HepG2 (cell line): ENCODE measurements around the gene NDUFS2. TPM values are rescaled to one million over a fixed set of nuclear protein-coding genes. Genes with fewer than 3 reads are reported as not detected.

Experiments
- ATF2 ChIP-seq: sonication (generic); formaldehyde crosslinking; IDR thresholded peaks from 2 replicates; pipeline ENCODE4 v1.4.0; 2020; ENCODE audit warnings: missing genetic modification reagents
- BRCA1 ChIP-seq: sonication (generic); formaldehyde crosslinking; IDR thresholded peaks from 2 replicates; pipeline ENCODE4 v1.4.0; 2020; ENCODE audit warnings: missing genetic modification reagents
- HNF1A ChIP-seq, 2 experiments: sonication (generic) in 1 of 2; formaldehyde crosslinking in 1 of 2; IDR thresholded peaks; 2 replicates each; pipeline versions ENCODE4 v1.4.0 to v1.6.1; 2016 to 2020; ENCODE audit warnings: borderline replicate concordance in 1 of 2, low read depth in 1 of 2, mild to moderate bottlenecking in 1 of 2, missing genetic modification reagents in 1 of 2
- HNRNPUL1 ChIP-seq: fragments of 200-400 bp; formaldehyde crosslinking; IDR thresholded peaks from 2 replicates; pipeline ENCODE4 v1.6.1; 2017; ENCODE audit warnings: low read depth, mild to moderate bottlenecking, low read length, moderate library complexity
- KMT2A ChIP-seq: sonication (generic); formaldehyde crosslinking; IDR thresholded peaks from 2 replicates; pipeline ENCODE4 v1.4.0; 2020; ENCODE audit warnings: missing genetic modification reagents
- MYC ChIP-seq: sonication (generic); formaldehyde crosslinking; IDR thresholded peaks from 2 replicates; pipeline ENCODE4 v1.9.0; 2021; ENCODE audit warnings: missing genetic modification reagents, borderline replicate concordance
- NFIC ChIP-seq: IDR thresholded peaks from 2 replicates; pipeline ENCODE4 v1.6.1; 2012; ENCODE audit warnings: mild to moderate bottlenecking, low read length, inconsistent platforms
- PBX3 ChIP-seq: sonication (generic); formaldehyde crosslinking; IDR thresholded peaks from 2 replicates; pipeline ENCODE4 v1.8.1; 2023; ENCODE audit warnings: missing genetic modification reagents, inconsistent platforms, borderline replicate concordance
- PHF20 ChIP-seq: sonication (generic); formaldehyde crosslinking; IDR thresholded peaks from 2 replicates; pipeline ENCODE4 v1.5.0; 2020; ENCODE audit warnings: mild to moderate bottlenecking, missing genetic modification reagents
- REL ChIP-seq: sonication (generic); formaldehyde crosslinking; conservative IDR thresholded peaks from 2 replicates; pipeline ENCODE4 v1.8.0; 2022; ENCODE audit warnings: mild to moderate bottlenecking, missing genetic modification reagents, moderate library complexity
- RFXANK ChIP-seq: IDR thresholded peaks from 2 replicates; pipeline ENCODE4 v1.6.1; 2016
- RXRB ChIP-seq: IDR thresholded peaks from 2 replicates; pipeline ENCODE4 v1.6.1; 2016; ENCODE audit warnings: borderline replicate concordance, missing genetic modification reagents, missing compliant biosample characterization
- WIZ ChIP-seq: sonication (generic); formaldehyde crosslinking; IDR thresholded peaks from 2 replicates; pipeline ENCODE4 v1.5.1; 2020; ENCODE audit warnings: mild to moderate bottlenecking, missing genetic modification reagents
- XBP1 ChIP-seq: sonication (generic); formaldehyde crosslinking; IDR thresholded peaks from 2 replicates; pipeline ENCODE4 v1.5.0; 2020; ENCODE audit warnings: missing genetic modification reagents
- ZNF382 ChIP-seq: sonication (generic); formaldehyde crosslinking; IDR thresholded peaks from 2 replicates; pipeline ENCODE4 v1.5.0; 2020; ENCODE audit warnings: missing genetic modification reagents, mild to moderate bottlenecking, borderline replicate concordance
- ZNF432 ChIP-seq: sonication (generic); formaldehyde crosslinking; IDR thresholded peaks from 2 replicates; pipeline ENCODE4 v1.5.0; 2020; ENCODE audit warnings: missing genetic modification reagents, mild to moderate bottlenecking, borderline replicate concordance
- ZNF549 ChIP-seq: sonication (generic); formaldehyde crosslinking; IDR thresholded peaks from 2 replicates; pipeline ENCODE4 v1.5.0; 2020; ENCODE audit warnings: missing genetic modification reagents
- ZNF615 ChIP-seq: sonication (generic); formaldehyde crosslinking; IDR thresholded peaks from 2 replicates; pipeline ENCODE4 v1.5.0; 2020; ENCODE audit warnings: mild to moderate bottlenecking, missing genetic modification reagents, borderline replicate concordance
- ZNF710 ChIP-seq: sonication (generic); formaldehyde crosslinking; IDR thresholded peaks from 2 replicates; pipeline ENCODE4 v1.5.0; 2020; ENCODE audit warnings: mild to moderate bottlenecking, missing genetic modification reagents, borderline replicate concordance
- ZNF841 ChIP-seq: sonication (generic); formaldehyde crosslinking; IDR thresholded peaks from 2 replicates; pipeline ENCODE4 v1.8.1; 2023; ENCODE audit warnings: missing genetic modification reagents, borderline replicate concordance
- ZSCAN9 ChIP-seq: IDR thresholded peaks from 2 replicates; pipeline ENCODE4 v1.6.1; 2016; ENCODE audit warnings: borderline replicate concordance
- polyA plus RNA-seq, 8 experiments: library from polyadenylated mRNA; depleted of rRNA in 3 of 8; stranded (reverse) in 7 of 8; unstranded in 1 of 8; fragments of >200 nt; fragmentation: Illumina TruSeq in 4 of 8; extraction: Trizol in 4 of 8; gene quantifications; 2 replicates each; pipeline versions ENCODE4 v1.2.1 to v1.2.3, GENCODE V29; 2011 to 2016; ENCODE audit warnings: low read depth in 4 of 8, missing spikeins in 1 of 8, mixed read lengths in 1 of 8; ENCODE audit not compliant: insufficient read depth in 1 of 8
- total RNA-seq, 5 experiments: library from RNA; depleted of rRNA; stranded (reverse); fragments of >200 nt; fragmentation: Illumina TruSeq; extraction: Trizol; gene quantifications; 2 replicates each; pipeline ENCODE4 v1.2.3, GENCODE V29; 2016; ENCODE audit warnings: low read depth in 1 of 5

The NDUFS2 gene
- total and polyA plus RNA-seq, 2 of the 13 experiments (the other 11 are each of a cell fraction or from before 2014, with no cell fraction given) = 89.9 to 118 TPM

DNA sequence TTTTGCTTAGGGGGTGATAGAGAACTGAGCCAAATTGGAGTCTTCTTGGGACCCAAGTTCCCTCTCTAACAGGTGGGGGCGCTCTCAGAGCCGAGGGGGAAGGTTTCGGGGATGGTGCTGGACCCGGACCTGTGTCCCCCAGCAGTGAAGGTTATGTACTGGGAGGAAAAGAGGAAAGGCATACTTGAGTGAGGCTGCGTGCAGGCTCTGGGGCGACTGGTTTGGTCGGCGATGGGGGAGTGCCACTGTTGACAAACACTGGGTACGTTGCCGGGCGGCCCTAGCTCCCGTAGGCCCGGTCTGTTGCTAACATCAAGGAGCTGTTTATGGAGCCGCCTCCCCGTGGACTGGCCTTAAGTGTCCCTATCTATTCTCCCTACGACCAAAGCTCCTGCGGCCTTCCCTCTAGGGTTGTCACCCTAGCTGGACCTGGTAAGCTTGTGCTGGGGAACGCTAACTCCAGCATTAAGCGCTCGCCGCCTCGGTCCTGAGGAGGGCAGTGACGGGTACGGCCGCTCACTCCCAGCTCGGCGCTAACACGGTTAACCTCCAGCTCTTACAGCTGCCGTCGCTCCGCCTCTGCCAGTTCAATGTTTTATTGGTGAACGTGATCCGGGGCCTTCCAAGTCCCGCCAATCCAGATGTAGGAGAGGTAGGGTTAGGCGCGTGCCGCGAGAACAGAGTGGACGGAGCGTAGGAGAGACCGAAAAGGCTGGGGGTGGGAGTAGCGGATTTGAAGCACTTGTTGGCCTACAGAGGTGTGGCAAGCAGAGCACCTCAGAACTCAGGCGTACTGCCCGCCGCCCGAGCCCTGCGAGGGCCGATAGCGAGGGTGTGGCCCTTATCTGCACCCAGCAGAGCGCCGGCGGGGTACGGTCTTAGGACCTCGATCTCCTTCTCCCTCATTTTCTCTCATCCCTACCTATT lies 36.2 kb upstream of the NDUFS2 start, which contains the start of gene PPOX (continued):
- TF ChIP-seq PBX3 (CRISPR knock-in tag) (no peak), MYC (CRISPR knock-in tag) (no peak), ZSCAN9 (CRISPR knock-in tag) (no peak), WIZ (CRISPR knock-in tag) (no peak), KMT2A (CRISPR knock-in tag) (peak; percentile 82; the same call in 1 of the 2 replicates), XBP1 (CRISPR knock-in tag) (no peak), ZNF382 (CRISPR knock-in tag) (no peak), PHF20 (CRISPR knock-in tag) (peak; percentile 88), RFXANK (CRISPR knock-in tag) (no peak), ATF2 (CRISPR knock-in tag) (no peak), BRCA1 (no peak), HNF1A (IDR thresholded peaks at IDR 0.05; ENCODE audit: low read depth) (no peak), HNF1A (CRISPR knock-in tag; IDR thresholded peaks at IDR 0.05; ENCODE audit: borderline replicate concordance) (no peak; the same call in 1 of the 2 replicates), ZNF549 (CRISPR knock-in tag) (no peak), HNRNPUL1 (no peak), NFIC (no peak), ZNF615 (no peak), RXRB (CRISPR knock-in tag) (no peak), ZNF710 (CRISPR knock-in tag) (peak; percentile 68; the same call in 1 of the 2 replicates), REL (CRISPR knock-in tag) (no peak), ZNF841 (CRISPR knock-in tag) (no peak), ZNF432 (CRISPR knock-in tag) (no peak)
